CD14-positive monocyte (primary cell): Measurements from ENCODE around the gene STK32A. TPM values are rescaled to one million over a fixed set of nuclear protein-coding genes. Genes with fewer than 3 reads are reported as not detected.

Experiments used
- DNase-seq, 3 donors: peaks; one replicate each; pipeline ENCODE4 v3.0.0-alpha.2; 2011 to 2022
- H2AFZ ChIP-seq: 2 replicates; pipeline ENCODE4 v1.6.0; 2012; ENCODE audit warnings: mild to moderate bottlenecking, low read depth, low read length, inconsistent platforms; ENCODE audit not compliant: insufficient read depth, poor library complexity, severe bottlenecking
- H3K27ac ChIP-seq, 2 donors: 1 replicate in 1 of 2; 2 replicates in 1 of 2; pipeline ENCODE4 v1.5.1; 2012 to 2013; ENCODE audit warnings: low read length in 2 of 2, control low read depth in 1 of 2, inconsistent platforms in 1 of 2, low read depth in 1 of 2, mild to moderate bottlenecking in 1 of 2
- H3K27me3 ChIP-seq, 2 donors: one replicate each; pipeline versions ENCODE4 v1.6.0 to v1.6.1; 2011 to 2013; ENCODE audit warnings: low read length in 2 of 2; ENCODE audit not compliant: control insufficient read depth in 2 of 2, insufficient read depth in 2 of 2
- H3K36me3 ChIP-seq, 2 donors: replicated peaks in 1 of 2; 1 replicate in 1 of 2; 2 replicates in 1 of 2; pipeline versions ENCODE4 v1.5.1 to v1.6.1; 2012 to 2013; ENCODE audit warnings: low read length in 2 of 2, control low read depth in 1 of 2, inconsistent platforms in 1 of 2, mild to moderate bottlenecking in 1 of 2; ENCODE audit not compliant: insufficient read depth in 2 of 2, control insufficient read depth in 1 of 2
- H3K4me1 ChIP-seq, 2 donors: 1 replicate in 1 of 2; 2 replicates in 1 of 2; pipeline versions ENCODE4 v1.5.1 to v1.6.1; 2012 to 2013; ENCODE audit warnings: low read length in 2 of 2, control low read depth in 1 of 2, inconsistent platforms in 1 of 2, mild to moderate bottlenecking in 1 of 2, moderate library complexity in 1 of 2; ENCODE audit not compliant: insufficient read depth in 2 of 2, control insufficient read depth in 1 of 2
- H3K4me2 ChIP-seq: replicated peaks from 2 replicates; pipeline ENCODE3; 2012; ENCODE audit warnings: low read length, moderate library complexity, mild to moderate bottlenecking; ENCODE audit not compliant: poor library complexity, severe bottlenecking; ENCODE audit errors: extremely low read depth
- H3K4me3 ChIP-seq, 3 experiments: fragments of 200-600 bp in 1 of 3; sonication (generic) in 1 of 3; replicated peaks in 1 of 3; 1 replicate in 2 of 3; 2 replicates in 1 of 3; pipeline ENCODE4 v1.5.1; 2011 to 2013; ENCODE audit warnings: low read length in 3 of 3, mild to moderate bottlenecking in 3 of 3, control low read depth in 2 of 3, low read depth in 2 of 3, inconsistent platforms in 1 of 3, moderate library complexity in 1 of 3
- H3K79me2 ChIP-seq: 2 replicates; pipeline ENCODE4 v1.6.0; 2012; ENCODE audit warnings: mild to moderate bottlenecking, control low read depth, inconsistent platforms, low read length, moderate library complexity; ENCODE audit not compliant: insufficient read depth
- H3K9ac ChIP-seq: 2 replicates; pipeline ENCODE4 v1.6.0; 2017; ENCODE audit warnings: low read length, mild to moderate bottlenecking; ENCODE audit not compliant: insufficient read depth, poor library complexity, severe bottlenecking
- H3K9me3 ChIP-seq, 2 donors: replicated peaks in 1 of 2; 1 replicate in 1 of 2; 2 replicates in 1 of 2; pipeline versions ENCODE4 v1.5.1 to v1.6.1; 2012 to 2013; ENCODE audit warnings: low read length in 2 of 2, control low read depth in 1 of 2; ENCODE audit not compliant: control insufficient read depth in 1 of 2, insufficient read depth in 1 of 2
- H4K20me1 ChIP-seq: 2 replicates; pipeline ENCODE4 v1.6.0; 2012; ENCODE audit warnings: mild to moderate bottlenecking, low read length, control low read depth, moderate library complexity; ENCODE audit not compliant: insufficient read depth
- H3K27ac Mint-ChIP-seq, 7 donors: one replicate each; pipeline ENCODE4 v1.8.0; 2020; ENCODE audit warnings: mild to moderate bottlenecking in 7 of 7, mixed read lengths in 7 of 7, moderate library complexity in 6 of 7, inconsistent platforms in 2 of 7
- H3K27me3 Mint-ChIP-seq, 3 donors: one replicate each; pipeline ENCODE4 v1.8.0; 2021 to 2022; ENCODE audit warnings: low read depth in 3 of 3, mild to moderate bottlenecking in 3 of 3, mixed read lengths in 3 of 3, moderate library complexity in 3 of 3, inconsistent platforms in 1 of 3
- H3K36me3 Mint-ChIP-seq, 2 donors: one replicate each; pipeline ENCODE4 v1.8.0; 2020; ENCODE audit warnings: mixed read lengths in 2 of 2, inconsistent platforms in 1 of 2, mild to moderate bottlenecking in 1 of 2
- H3K4me1 Mint-ChIP-seq: one replicate; pipeline ENCODE4 v1.8.0; 2020; ENCODE audit warnings: mild to moderate bottlenecking, mixed read lengths
- H3K4me3 Mint-ChIP-seq, 2 donors: one replicate each; pipeline ENCODE4 v1.8.0; 2020; ENCODE audit warnings: mild to moderate bottlenecking in 2 of 2, mixed read lengths in 2 of 2, moderate library complexity in 1 of 2
- H3K9me3 Mint-ChIP-seq, 7 donors: one replicate each; pipeline ENCODE4 v1.8.0; 2020 to 2022; ENCODE audit warnings: mixed read lengths in 7 of 7, mild to moderate bottlenecking in 6 of 7, moderate library complexity in 6 of 7, inconsistent platforms in 2 of 7
- WGBS: methylation state at CpG from one replicate; pipeline ENCODE4 v1.1.5; 2013; ENCODE audit warnings: missing lambda C conversion rate; ENCODE audit not compliant: insufficient coverage; 5-methylcytosine and 5-hydroxymethylcytosine counted together
- intact Hi-C, 2 donors: fragments of 100-400 bp; cut with micrococcal nuclease; formaldehyde crosslinking; loops; one replicate each; pipeline versions ENCODE4 v1.15.0 to v1.15.1; 2023
- polyA plus RNA-seq, 3 donors: library from polyadenylated mRNA; depleted of rRNA in 1 of 3; unstranded in 2 of 3; stranded (reverse) in 1 of 3; fragments of 300-500 nt in 2 of 3; fragments of >200 nt in 1 of 3; fragmentation: Illumina TruSeq in 2 of 3; gene quantifications; 1 replicate in 2 of 3; 2 replicates in 1 of 3; pipeline ENCODE4 v1.2.3, GENCODE V29; 2012 to 2021
- TF ChIP-seq, protein P1 (sequence below): fragments of 200-600 bp; IDR thresholded peaks from one replicate; pipeline ENCODE4 v1.8.0; 2022; ENCODE audit warnings: antibody characterized with exemption, mild to moderate bottlenecking

Gene STK32A
- polyA plus RNA-seq, 3 donors: not detected

DNA sequence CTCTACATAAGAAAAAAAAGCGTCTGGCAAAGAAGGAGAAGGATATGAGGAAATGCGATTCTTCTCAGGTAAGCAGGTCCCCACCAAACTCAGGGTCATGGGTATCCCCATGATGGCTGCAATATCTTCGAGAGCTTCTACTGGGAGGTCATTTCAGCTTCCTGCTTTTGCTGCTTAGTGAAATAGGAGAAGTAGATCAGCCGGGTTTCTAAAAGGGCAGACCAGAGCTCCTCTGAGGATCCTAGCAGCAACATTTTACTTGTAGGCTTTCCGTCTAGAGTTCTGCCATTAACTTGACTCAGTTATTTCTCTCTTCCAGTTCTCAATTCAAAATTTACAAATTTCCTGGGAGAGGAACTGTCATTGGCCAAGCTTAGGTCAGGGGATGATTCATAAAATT is 140.3 kb downstream of the STK32A start:
- WGBS: 44% methylated on average over 4 of the region's 5 CpGs
- Histone ChIP-seq H3K79me2 (no peaks in the 10 kb centered on the region), H3K9me3 (no peaks in the 10 kb centered on the region), H3K27ac (no peak overlapping the region), H4K20me1 (no peaks in the 10 kb centered on the region), H2AFZ (no peak overlapping the region), H3K36me3 (no peaks in the 10 kb centered on the region), H3K4me2 (no peak overlapping the region), H3K27me3 (no peaks in the 10 kb centered on the region), H3K4me3 (no peak overlapping the region), H3K9ac (no peak overlapping the region), H3K4me1 (no peaks in the 10 kb centered on the region)
- intact Hi-C loops: no loop called here
- TF ChIP-seq, protein P1, sequence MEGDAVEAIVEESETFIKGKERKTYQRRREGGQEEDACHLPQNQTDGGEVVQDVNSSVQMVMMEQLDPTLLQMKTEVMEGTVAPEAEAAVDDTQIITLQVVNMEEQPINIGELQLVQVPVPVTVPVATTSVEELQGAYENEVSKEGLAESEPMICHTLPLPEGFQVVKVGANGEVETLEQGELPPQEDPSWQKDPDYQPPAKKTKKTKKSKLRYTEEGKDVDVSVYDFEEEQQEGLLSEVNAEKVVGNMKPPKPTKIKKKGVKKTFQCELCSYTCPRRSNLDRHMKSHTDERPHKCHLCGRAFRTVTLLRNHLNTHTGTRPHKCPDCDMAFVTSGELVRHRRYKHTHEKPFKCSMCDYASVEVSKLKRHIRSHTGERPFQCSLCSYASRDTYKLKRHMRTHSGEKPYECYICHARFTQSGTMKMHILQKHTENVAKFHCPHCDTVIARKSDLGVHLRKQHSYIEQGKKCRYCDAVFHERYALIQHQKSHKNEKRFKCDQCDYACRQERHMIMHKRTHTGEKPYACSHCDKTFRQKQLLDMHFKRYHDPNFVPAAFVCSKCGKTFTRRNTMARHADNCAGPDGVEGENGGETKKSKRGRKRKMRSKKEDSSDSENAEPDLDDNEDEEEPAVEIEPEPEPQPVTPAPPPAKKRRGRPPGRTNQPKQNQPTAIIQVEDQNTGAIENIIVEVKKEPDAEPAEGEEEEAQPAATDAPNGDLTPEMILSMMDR: no peak
- H3K4me1 Mint-ChIP-seq: peaks cover 3% of the 10 kb centered on the region
- peaks cover 0 to 2% (median 0%) of the 10 kb centered on the region in 7 donors for H3K9me3 Mint-ChIP-seq
- peak in 1 of 3 donors; percentile 8 for DNase-seq
- no peaks in the 10 kb centered on the region for H3K36me3 Mint-ChIP-seq
- H3K27ac Mint-ChIP-seq: peak overlapping the region in 1 of 7 donors; percentile 26
- peaks cover 2 to 3% (median 3%) of the 10 kb centered on the region in 3 donors for H3K27me3 Mint-ChIP-seq
- no peak overlapping the region for H3K4me3 Mint-ChIP-seq

DNA sequence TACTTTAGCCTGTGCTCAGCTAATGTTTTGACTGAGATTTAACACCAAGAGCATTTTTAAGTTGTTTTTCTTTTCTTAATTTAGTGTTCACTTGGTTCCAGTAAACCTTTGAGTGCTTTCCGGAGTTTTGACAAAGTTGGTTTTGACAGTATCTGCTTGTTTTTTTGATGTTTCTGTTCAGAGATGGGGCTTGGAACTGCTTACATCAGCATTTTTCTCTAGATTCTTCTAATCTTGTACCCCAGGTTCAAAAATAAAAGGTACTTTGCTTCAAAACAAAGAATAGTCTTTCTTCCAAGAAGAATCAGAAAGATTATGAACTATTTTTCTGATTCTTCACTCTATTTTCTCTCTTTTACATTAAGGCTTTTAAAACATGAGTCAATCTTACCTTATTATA is 142.9 kb downstream of the STK32A start:
- H3K4me3 Mint-ChIP-seq: no peak overlapping the region
- peaks cover 0 to 2% (median 0%) of the 10 kb centered on the region in 7 donors for H3K9me3 Mint-ChIP-seq
- no peak overlapping the region for H3K27ac ChIP-seq
- no peak overlapping the region for H3K4me3 ChIP-seq
- H3K27me3 Mint-ChIP-seq: peaks cover 2% of the 10 kb centered on the region in 3 donors
- intact Hi-C loops: no loop called here
- H3K9ac ChIP-seq: no peak overlapping the region
- no peaks in the 10 kb centered on the region for H3K36me3 ChIP-seq
- H3K4me2 ChIP-seq: no peak overlapping the region
- no peaks in the 10 kb centered on the region for H3K79me2 ChIP-seq
- no peak overlapping the region for H3K27ac Mint-ChIP-seq
- no peak for DNase-seq
- H2AFZ ChIP-seq: no peak overlapping the region
- H3K27me3 ChIP-seq: no peaks in the 10 kb centered on the region
- no peaks in the 10 kb centered on the region for H3K4me1 ChIP-seq
- no peaks in the 10 kb centered on the region for H4K20me1 ChIP-seq
- TF ChIP-seq, protein P1: no peak
- H3K36me3 Mint-ChIP-seq: no peaks in the 10 kb centered on the region
- no peaks in the 10 kb centered on the region for H3K4me1 Mint-ChIP-seq
- no peaks in the 10 kb centered on the region for H3K9me3 ChIP-seq
- WGBS: no CpG with 5 or more reads among the region's 1 CpG
